ENCODE measurements around the gene MYOM1.

DNA sequence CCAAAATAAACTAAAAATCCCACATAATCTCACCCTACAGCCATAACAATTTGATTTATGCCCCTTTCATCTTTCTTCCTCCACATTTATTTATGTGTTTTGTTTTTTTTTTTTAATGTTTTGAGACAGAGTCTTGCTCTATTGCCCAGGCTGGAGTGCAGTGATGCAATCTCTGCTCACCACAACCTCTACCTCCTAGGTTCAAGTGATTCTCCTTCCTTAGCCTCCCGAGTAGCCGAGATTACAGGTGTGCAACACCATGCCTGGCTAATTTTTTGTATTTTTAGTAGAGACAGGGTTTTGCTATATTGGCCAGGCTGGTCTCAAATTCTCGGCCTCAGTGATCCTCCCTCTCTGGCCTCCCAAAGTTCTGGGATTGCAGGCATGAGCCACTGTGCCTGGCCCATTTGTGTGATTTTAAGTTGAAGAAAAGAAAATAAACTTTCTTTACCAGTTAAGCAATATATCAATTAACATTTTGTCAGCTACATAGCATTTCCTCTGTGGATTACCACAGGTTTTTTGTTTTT, 170.9 kb downstream of the MYOM1 start:
- TF ChIP-seq EZH2 (IDR thresholded peaks at IDR 0.05; ENCODE audit: low read length, unreplicated experiment) (no peak), EZH2phosphoT487 (IDR thresholded peaks at IDR 0.05; ENCODE audit: borderline replicate concordance, low read length) (no peak)
- TF ChIP-seq, protein P1, sequence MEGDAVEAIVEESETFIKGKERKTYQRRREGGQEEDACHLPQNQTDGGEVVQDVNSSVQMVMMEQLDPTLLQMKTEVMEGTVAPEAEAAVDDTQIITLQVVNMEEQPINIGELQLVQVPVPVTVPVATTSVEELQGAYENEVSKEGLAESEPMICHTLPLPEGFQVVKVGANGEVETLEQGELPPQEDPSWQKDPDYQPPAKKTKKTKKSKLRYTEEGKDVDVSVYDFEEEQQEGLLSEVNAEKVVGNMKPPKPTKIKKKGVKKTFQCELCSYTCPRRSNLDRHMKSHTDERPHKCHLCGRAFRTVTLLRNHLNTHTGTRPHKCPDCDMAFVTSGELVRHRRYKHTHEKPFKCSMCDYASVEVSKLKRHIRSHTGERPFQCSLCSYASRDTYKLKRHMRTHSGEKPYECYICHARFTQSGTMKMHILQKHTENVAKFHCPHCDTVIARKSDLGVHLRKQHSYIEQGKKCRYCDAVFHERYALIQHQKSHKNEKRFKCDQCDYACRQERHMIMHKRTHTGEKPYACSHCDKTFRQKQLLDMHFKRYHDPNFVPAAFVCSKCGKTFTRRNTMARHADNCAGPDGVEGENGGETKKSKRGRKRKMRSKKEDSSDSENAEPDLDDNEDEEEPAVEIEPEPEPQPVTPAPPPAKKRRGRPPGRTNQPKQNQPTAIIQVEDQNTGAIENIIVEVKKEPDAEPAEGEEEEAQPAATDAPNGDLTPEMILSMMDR (conservative IDR thresholded peaks at IDR 0.05; ENCODE audit: low read depth, low read length), result no peak
